Measurements from ENCODE around the gene ATP6V0B.

ATP6V0B gene

GRCh38 chr1:43979528-43980254 lies 4.9 kb downstream of the ATP6V0B start:
- CTCF ChIA-PET, result no interaction called here
- TF ChIP-seq L3MBTL2 (conservative IDR thresholded peaks at IDR 0.05) (peak; percentile 85), ZNF384 (IDR thresholded peaks at IDR 0.05) (no peak), TARDBP (IDR thresholded peaks at IDR 0.05) (no peak), LEF1 (IDR thresholded peaks at IDR 0.05; ENCODE audit: borderline replicate concordance) (no peak)
- POLR2A ChIA-PET, result no interaction called here
- DNase-seq (ENCODE audit: extremely low spot score), result no peak

DNA sequence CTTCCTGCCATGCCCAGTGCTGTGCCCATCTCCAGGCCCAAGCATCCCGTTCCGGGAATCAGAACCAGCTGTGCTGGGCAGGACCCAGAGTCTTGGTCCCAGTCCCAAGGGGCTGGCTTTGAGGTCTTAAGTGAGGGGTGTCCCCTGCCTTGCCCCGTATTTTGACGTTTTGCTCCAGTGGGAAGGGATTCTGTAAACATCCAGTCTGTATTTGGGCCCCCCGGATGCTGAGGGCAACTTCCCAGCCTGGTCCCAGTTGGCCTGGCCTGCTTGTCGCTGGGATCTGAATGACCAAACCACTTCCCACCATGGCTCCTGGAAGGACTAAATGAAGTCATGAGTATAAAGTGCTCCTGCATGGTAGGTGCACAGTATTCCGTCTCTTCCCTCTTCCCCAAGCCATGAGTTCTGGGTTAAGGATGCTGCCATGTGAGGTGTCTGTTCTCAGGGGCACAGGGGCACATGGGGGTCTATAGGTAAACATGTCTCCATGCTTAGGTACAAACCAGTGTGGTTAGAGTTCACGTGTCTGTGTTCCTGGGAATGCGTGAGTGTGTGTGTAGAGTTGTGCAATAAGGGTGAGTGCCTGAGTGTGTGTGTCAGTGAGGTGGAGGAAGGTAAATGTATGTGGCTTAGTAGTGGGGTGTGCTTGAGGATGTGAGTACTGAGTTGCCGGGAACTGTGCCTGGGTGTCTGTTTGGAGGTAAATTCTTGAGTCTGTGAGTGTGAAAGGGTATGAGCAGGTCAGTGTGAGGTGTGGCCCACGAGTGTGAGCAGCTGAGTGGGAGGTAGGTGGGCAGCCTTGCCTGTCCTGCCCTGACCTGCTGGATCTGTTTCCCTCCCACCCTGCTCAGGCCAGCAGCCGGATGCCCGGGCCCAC lies 5.7 kb downstream of the ATP6V0B start:
- ChIA-PET CTCF (no interaction called here), POLR2A (no interaction called here)
- TF ChIP-seq ZNF384 (IDR thresholded peaks at IDR 0.05) (no peak), TARDBP (IDR thresholded peaks at IDR 0.05) (no peak), SP1 (IDR thresholded peaks at IDR 0.05) (no peak), FOXK2 (IDR thresholded peaks at IDR 0.05) (no peak), CTBP1 (IDR thresholded peaks at IDR 0.05; ENCODE audit: borderline replicate concordance) (no peak), FOXA1 (IDR thresholded peaks at IDR 0.05) (no peak), L3MBTL2 (conservative IDR thresholded peaks at IDR 0.05) (no peak), BHLHE40 (IDR thresholded peaks at IDR 0.05; ENCODE audit: borderline replicate concordance) (no peak), HDGF (IDR thresholded peaks at IDR 0.05; ENCODE audit: borderline replicate concordance) (no peak), ARNT (IDR thresholded peaks at IDR 0.05) (no peak), NFRKB (IDR thresholded peaks at IDR 0.05) (no peak), LEF1 (IDR thresholded peaks at IDR 0.05; ENCODE audit: borderline replicate concordance) (no peak), ELF4 (IDR thresholded peaks at IDR 0.05) (no peak), FOXM1 (IDR thresholded peaks at IDR 0.05; ENCODE audit: borderline replicate concordance) (no peak), SUZ12 (IDR thresholded peaks at IDR 0.05) (no peak)
- TF ChIP-seq, protein P1, sequence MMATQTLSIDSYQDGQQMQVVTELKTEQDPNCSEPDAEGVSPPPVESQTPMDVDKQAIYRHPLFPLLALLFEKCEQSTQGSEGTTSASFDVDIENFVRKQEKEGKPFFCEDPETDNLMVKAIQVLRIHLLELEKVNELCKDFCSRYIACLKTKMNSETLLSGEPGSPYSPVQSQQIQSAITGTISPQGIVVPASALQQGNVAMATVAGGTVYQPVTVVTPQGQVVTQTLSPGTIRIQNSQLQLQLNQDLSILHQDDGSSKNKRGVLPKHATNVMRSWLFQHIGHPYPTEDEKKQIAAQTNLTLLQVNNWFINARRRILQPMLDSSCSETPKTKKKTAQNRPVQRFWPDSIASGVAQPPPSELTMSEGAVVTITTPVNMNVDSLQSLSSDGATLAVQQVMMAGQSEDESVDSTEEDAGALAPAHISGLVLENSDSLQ (IDR thresholded peaks at IDR 0.05), result no peak
- DNase-seq (ENCODE audit: extremely low spot score), result no peak

GRCh38 chr1:43981135-43981491 lies 6.4 kb downstream of the ATP6V0B start:
- ChIA-PET CTCF (no interaction called here), POLR2A (no interaction called here)
- DNase-seq (ENCODE audit: extremely low spot score), result no peak
- TF ChIP-seq HDGF (IDR thresholded peaks at IDR 0.05; ENCODE audit: borderline replicate concordance) (no peak), NFRKB (IDR thresholded peaks at IDR 0.05) (no peak), SUZ12 (IDR thresholded peaks at IDR 0.05) (no peak), ELF4 (IDR thresholded peaks at IDR 0.05) (no peak), ARNT (IDR thresholded peaks at IDR 0.05) (no peak), CTBP1 (IDR thresholded peaks at IDR 0.05; ENCODE audit: borderline replicate concordance) (no peak), L3MBTL2 (conservative IDR thresholded peaks at IDR 0.05) (no peak), TARDBP (IDR thresholded peaks at IDR 0.05) (no peak), ZNF384 (IDR thresholded peaks at IDR 0.05) (no peak), FOXM1 (IDR thresholded peaks at IDR 0.05; ENCODE audit: borderline replicate concordance) (no peak), FOXA1 (IDR thresholded peaks at IDR 0.05) (no peak), FOXK2 (IDR thresholded peaks at IDR 0.05) (no peak), LEF1 (IDR thresholded peaks at IDR 0.05; ENCODE audit: borderline replicate concordance) (no peak), BHLHE40 (IDR thresholded peaks at IDR 0.05; ENCODE audit: borderline replicate concordance) (no peak), SP1 (IDR thresholded peaks at IDR 0.05) (no peak)
- TF ChIP-seq, protein P1 (IDR thresholded peaks at IDR 0.05), result no peak

GRCh38 chr1:43981636-43982035 lies 6.9 kb downstream of the ATP6V0B start:
- ChIA-PET CTCF (no interaction called here), POLR2A (no interaction called here)

DNA sequence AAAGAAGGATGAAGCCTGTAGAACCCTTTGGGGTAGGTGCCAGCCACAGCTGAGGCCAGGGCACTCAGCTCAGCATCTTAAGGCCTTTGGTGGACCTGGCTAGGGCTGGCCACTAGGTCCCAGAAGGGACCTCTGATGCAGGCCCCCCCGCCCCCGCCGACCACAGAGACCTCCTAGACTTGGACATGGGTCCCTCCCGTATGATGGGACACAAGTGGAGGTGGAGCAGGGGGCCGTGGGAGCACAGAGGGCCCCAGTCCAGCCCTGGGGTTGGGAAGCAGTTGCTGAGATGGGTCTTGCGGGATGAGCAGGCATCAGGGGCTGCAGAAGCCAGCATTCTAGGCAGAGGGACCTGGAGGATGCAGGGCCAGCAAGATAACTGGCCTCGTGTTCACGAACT lies 7.5 kb downstream of the ATP6V0B start:
- POLR2A ChIA-PET, result no interaction called here
- no peak for TF ChIP-seq NFRKB (IDR thresholded peaks at IDR 0.05)
- no peak for TF ChIP-seq ARNT (IDR thresholded peaks at IDR 0.05)
- no peak for TF ChIP-seq SUZ12 (IDR thresholded peaks at IDR 0.05)
- TF ChIP-seq L3MBTL2 (conservative IDR thresholded peaks at IDR 0.05), result no peak
- no peak for TF ChIP-seq LEF1 (IDR thresholded peaks at IDR 0.05; ENCODE audit: borderline replicate concordance)
- no peak for TF ChIP-seq ELF4 (IDR thresholded peaks at IDR 0.05)
- no peak for TF ChIP-seq ZNF384 (IDR thresholded peaks at IDR 0.05)
- TF ChIP-seq CTBP1 (IDR thresholded peaks at IDR 0.05; ENCODE audit: borderline replicate concordance), result no peak
- CTCF ChIA-PET, result no interaction called here
- no peak for DNase-seq (ENCODE audit: extremely low spot score)

More at GRCh38 chr1:43981636-43982035, 6.9 kb downstream of the ATP6V0B start:
- DNase-seq (ENCODE audit: extremely low spot score), result no peak
- TF ChIP-seq NFRKB (IDR thresholded peaks at IDR 0.05), result no peak

DNA sequence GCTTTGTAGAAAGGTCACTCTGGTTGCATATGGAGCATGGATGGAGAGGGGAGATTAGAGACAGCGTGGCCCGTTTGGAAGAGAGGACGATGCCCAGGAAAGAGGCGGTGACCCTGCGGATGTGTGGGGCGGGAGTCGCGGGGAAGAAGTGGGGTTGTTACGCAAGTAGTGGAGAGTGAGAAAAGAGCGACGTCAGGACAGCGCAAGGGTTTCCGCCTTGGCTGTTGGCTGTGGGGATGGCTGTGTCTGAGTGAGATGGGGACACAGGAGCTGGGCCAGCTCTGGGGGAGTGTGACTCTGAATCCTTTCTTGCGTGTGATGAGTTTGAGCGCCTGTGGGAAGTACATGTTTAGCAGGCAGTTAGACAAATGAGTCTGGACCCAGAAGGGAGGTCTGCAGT lies 8.0 kb downstream of the ATP6V0B start:
- ChIA-PET CTCF (no interaction called here), POLR2A (no interaction called here)
- TF ChIP-seq, protein P1 (IDR thresholded peaks at IDR 0.05), result no peak
- TF ChIP-seq FOXK2 (IDR thresholded peaks at IDR 0.05), result no peak
- no peak for DNase-seq (ENCODE audit: extremely low spot score)
